WTC11 (cell line): ENCODE measurements around the gene COL16A1. TPM values are rescaled to one million over a fixed set of nuclear protein-coding genes. Genes with fewer than 3 reads are reported as not detected.

Experiments used
- ATF1 ChIP-seq: sonication (generic); formaldehyde crosslinking; IDR thresholded peaks from 2 replicates; pipeline ENCODE4 v1.8.1; 2023; ENCODE audit warnings: mild to moderate bottlenecking, moderate library complexity, missing genetic modification reagents
- FOXP1 ChIP-seq: sonication (generic); formaldehyde crosslinking; IDR thresholded peaks from 2 replicates; pipeline ENCODE4 v1.8.0; 2022; ENCODE audit warnings: missing genetic modification reagents, mild to moderate bottlenecking, moderate library complexity, borderline replicate concordance
- GRHL2 ChIP-seq: fragments of 250-450 bp; sonication (Bioruptor Pico); IDR thresholded peaks from 2 replicates; pipeline ENCODE4 v1.8.0; 2022; ENCODE audit warnings: mild to moderate bottlenecking, moderate library complexity; ENCODE audit not compliant: insufficient replicate concordance, severe bottlenecking
- GTF2I ChIP-seq: fragments of 250-450 bp; sonication (Bioruptor Pico); conservative IDR thresholded peaks from 2 replicates; pipeline ENCODE4 v1.4.0; 2021; ENCODE audit warnings: mild to moderate bottlenecking
- JAZF1 ChIP-seq: fragments of 250-450 bp; sonication (Bioruptor Pico); IDR thresholded peaks from 2 replicates; pipeline ENCODE4 v1.9.0; 2021; ENCODE audit warnings: moderate library complexity, mild to moderate bottlenecking, inconsistent platforms
- PRRX2 ChIP-seq: fragments of 250-450 bp; sonication (Bioruptor Pico); IDR thresholded peaks from 2 replicates; pipeline ENCODE4 v1.8.0; 2021; ENCODE audit warnings: mild to moderate bottlenecking
- RORB ChIP-seq: fragments of 250-450 bp; sonication (Bioruptor Pico); IDR thresholded peaks from 2 replicates; pipeline ENCODE4 v1.9.0; 2021; ENCODE audit warnings: mild to moderate bottlenecking
- SMAD3 ChIP-seq: sonication (generic); formaldehyde crosslinking; IDR thresholded peaks from 2 replicates; pipeline ENCODE4 v1.8.0; 2022; ENCODE audit warnings: missing genetic modification reagents, mild to moderate bottlenecking, borderline replicate concordance
- TEAD1 ChIP-seq: sonication (generic); formaldehyde crosslinking; IDR thresholded peaks from 2 replicates; pipeline ENCODE4 v1.8.0; 2022; ENCODE audit warnings: mild to moderate bottlenecking, missing genetic modification reagents
- ZNF121 ChIP-seq: sonication (generic); formaldehyde crosslinking; IDR thresholded peaks from 2 replicates; pipeline ENCODE4 v1.8.0; 2023; ENCODE audit warnings: missing genetic modification reagents
- ZNF416 ChIP-seq: fragments of 250-450 bp; sonication (Bioruptor Pico); IDR thresholded peaks from 2 replicates; pipeline ENCODE4 v1.9.0; 2021; ENCODE audit warnings: mild to moderate bottlenecking, inconsistent platforms
- total RNA-seq: library from RNA; stranded (reverse); gene quantifications from 3 replicates; pipeline ENCODE4 v1.2.3, GENCODE V29; 2021
- TF ChIP-seq, protein P1 (sequence below): fragments of 250-450 bp; sonication (Bioruptor Pico); IDR thresholded peaks from 2 replicates; pipeline ENCODE4 v1.9.0; 2021; ENCODE audit warnings: mild to moderate bottlenecking, borderline replicate concordance
- TF ChIP-seq, protein P2 (sequence below): sonication (generic); formaldehyde crosslinking; IDR thresholded peaks from 2 replicates; pipeline ENCODE4 v1.8.1; 2023; ENCODE audit warnings: mild to moderate bottlenecking, moderate library complexity, missing genetic modification reagents
- TF ChIP-seq, protein P3 (sequence below): fragments of 250-450 bp; sonication (Bioruptor Pico); IDR thresholded peaks from 2 replicates; pipeline ENCODE4 v2.1.2; 2022; ENCODE audit warnings: mild to moderate bottlenecking, moderate library complexity
- TF ChIP-seq, protein P4 (sequence below): sonication (generic); formaldehyde crosslinking; IDR thresholded peaks from 2 replicates; pipeline ENCODE4 v1.8.1; 2022; ENCODE audit warnings: low read depth, mild to moderate bottlenecking, moderate library complexity, missing genetic modification reagents, borderline replicate concordance
- TF ChIP-seq, protein P5 (sequence below): sonication (generic); formaldehyde crosslinking; conservative IDR thresholded peaks from 2 replicates; pipeline ENCODE4 v1.8.1; 2023; ENCODE audit warnings: mild to moderate bottlenecking, low read depth, missing genetic modification reagents, moderate library complexity
- TF ChIP-seq, protein P6 (sequence below): sonication (generic); formaldehyde crosslinking; IDR thresholded peaks from 2 replicates; pipeline ENCODE4 v1.8.1; 2023; ENCODE audit warnings: mild to moderate bottlenecking, missing genetic modification reagents
- TF ChIP-seq, protein P7 (sequence below): sonication (generic); formaldehyde crosslinking; IDR thresholded peaks from 2 replicates; pipeline ENCODE4 v1.8.0; 2022; ENCODE audit warnings: mild to moderate bottlenecking, missing genetic modification reagents
- TF ChIP-seq, protein P8 (sequence below): fragments of 250-450 bp; sonication (Bioruptor Pico); IDR thresholded peaks from 2 replicates; pipeline ENCODE4 v1.8.0; 2021; ENCODE audit warnings: mild to moderate bottlenecking

COL16A1 gene
- total RNA-seq, 1 experiment from 2014 or later = 8.8 TPM

DNA sequence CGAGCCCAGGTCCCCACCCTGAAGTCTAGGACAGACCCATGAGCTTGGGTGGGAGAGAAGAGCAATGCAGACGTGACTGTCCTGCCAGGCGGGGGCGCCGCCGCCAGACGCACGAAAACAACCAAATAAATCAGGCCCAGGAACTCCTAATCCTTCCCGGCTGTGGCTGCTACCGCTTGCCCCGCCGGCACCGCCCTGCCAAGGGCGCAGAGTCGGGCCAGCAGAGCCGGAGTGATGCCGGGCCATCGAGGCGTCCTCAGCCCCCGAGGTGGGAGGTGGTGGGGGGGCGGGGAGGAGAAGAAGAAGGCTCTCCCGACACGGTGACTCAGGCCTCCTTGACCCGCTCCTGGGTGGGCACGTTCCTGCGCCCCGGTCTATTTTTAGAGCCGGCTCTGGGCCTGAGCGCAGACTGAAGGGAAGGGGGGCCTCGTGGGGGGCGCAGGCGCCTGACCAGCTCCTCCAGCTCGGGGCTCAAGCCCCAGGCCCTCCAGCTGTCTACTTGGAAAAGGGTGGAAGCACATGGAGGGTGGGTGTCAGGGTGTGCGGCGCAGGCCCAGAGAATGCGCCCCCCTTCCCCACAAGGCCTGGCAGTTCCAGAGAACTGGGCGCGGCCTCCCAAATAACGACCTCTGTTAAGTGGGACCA, 10.7 kb upstream of the COL16A1 start (continued):
- TF ChIP-seq, protein P1, sequence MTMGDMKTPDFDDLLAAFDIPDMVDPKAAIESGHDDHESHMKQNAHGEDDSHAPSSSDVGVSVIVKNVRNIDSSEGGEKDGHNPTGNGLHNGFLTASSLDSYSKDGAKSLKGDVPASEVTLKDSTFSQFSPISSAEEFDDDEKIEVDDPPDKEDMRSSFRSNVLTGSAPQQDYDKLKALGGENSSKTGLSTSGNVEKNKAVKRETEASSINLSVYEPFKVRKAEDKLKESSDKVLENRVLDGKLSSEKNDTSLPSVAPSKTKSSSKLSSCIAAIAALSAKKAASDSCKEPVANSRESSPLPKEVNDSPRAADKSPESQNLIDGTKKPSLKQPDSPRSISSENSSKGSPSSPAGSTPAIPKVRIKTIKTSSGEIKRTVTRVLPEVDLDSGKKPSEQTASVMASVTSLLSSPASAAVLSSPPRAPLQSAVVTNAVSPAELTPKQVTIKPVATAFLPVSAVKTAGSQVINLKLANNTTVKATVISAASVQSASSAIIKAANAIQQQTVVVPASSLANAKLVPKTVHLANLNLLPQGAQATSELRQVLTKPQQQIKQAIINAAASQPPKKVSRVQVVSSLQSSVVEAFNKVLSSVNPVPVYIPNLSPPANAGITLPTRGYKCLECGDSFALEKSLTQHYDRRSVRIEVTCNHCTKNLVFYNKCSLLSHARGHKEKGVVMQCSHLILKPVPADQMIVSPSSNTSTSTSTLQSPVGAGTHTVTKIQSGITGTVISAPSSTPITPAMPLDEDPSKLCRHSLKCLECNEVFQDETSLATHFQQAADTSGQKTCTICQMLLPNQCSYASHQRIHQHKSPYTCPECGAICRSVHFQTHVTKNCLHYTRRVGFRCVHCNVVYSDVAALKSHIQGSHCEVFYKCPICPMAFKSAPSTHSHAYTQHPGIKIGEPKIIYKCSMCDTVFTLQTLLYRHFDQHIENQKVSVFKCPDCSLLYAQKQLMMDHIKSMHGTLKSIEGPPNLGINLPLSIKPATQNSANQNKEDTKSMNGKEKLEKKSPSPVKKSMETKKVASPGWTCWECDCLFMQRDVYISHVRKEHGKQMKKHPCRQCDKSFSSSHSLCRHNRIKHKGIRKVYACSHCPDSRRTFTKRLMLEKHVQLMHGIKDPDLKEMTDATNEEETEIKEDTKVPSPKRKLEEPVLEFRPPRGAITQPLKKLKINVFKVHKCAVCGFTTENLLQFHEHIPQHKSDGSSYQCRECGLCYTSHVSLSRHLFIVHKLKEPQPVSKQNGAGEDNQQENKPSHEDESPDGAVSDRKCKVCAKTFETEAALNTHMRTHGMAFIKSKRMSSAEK = no peak
- TF ChIP-seq, protein P2, sequence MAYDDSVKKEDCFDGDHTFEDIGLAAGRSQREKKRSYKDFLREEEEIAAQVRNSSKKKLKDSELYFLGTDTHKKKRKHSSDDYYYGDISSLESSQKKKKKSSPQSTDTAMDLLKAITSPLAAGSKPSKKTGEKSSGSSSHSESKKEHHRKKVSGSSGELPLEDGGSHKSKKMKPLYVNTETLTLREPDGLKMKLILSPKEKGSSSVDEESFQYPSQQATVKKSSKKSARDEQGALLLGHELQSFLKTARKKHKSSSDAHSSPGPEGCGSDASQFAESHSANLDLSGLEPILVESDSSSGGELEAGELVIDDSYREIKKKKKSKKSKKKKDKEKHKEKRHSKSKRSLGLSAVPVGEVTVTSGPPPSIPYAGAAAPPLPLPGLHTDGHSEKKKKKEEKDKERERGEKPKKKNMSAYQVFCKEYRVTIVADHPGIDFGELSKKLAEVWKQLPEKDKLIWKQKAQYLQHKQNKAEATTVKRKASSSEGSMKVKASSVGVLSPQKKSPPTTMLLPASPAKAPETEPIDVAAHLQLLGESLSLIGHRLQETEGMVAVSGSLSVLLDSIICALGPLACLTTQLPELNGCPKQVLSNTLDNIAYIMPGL (CRISPR knock-in tag) = peak; percentile 64
- TF ChIP-seq, protein P3, sequence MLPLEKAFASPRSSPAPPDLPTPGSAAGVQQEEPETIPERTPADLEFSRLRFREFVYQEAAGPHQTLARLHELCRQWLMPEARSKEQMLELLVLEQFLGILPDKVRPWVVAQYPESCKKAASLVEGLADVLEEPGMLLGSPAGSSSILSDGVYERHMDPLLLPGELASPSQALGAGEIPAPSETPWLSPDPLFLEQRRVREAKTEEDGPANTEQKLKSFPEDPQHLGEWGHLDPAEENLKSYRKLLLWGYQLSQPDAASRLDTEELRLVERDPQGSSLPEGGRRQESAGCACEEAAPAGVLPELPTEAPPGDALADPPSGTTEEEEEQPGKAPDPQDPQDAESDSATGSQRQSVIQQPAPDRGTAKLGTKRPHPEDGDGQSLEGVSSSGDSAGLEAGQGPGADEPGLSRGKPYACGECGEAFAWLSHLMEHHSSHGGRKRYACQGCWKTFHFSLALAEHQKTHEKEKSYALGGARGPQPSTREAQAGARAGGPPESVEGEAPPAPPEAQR (CRISPR knock-in tag) = no peak
- TF ChIP-seq SMAD3 (CRISPR knock-in tag) = no peak
- 0 out of 2 replicates have a peak, but pooled peaks have one; percentile 7 for TF ChIP-seq ZNF121
- no peak for TF ChIP-seq JAZF1
- no peak for TF ChIP-seq ATF1 (CRISPR knock-in tag)
- TF ChIP-seq TEAD1 = 0 out of 2 replicates have a peak, but pooled peaks have one; percentile 37
- no peak for TF ChIP-seq GRHL2 (CRISPR knock-in tag)
- no peak for TF ChIP-seq ZNF416
- TF ChIP-seq, protein P4, sequence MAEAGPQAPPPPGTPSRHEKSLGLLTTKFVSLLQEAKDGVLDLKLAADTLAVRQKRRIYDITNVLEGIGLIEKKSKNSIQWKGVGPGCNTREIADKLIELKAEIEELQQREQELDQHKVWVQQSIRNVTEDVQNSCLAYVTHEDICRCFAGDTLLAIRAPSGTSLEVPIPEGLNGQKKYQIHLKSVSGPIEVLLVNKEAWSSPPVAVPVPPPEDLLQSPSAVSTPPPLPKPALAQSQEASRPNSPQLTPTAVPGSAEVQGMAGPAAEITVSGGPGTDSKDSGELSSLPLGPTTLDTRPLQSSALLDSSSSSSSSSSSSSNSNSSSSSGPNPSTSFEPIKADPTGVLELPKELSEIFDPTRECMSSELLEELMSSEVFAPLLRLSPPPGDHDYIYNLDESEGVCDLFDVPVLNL (CRISPR knock-in tag) = no peak
- TF ChIP-seq, protein P5, sequence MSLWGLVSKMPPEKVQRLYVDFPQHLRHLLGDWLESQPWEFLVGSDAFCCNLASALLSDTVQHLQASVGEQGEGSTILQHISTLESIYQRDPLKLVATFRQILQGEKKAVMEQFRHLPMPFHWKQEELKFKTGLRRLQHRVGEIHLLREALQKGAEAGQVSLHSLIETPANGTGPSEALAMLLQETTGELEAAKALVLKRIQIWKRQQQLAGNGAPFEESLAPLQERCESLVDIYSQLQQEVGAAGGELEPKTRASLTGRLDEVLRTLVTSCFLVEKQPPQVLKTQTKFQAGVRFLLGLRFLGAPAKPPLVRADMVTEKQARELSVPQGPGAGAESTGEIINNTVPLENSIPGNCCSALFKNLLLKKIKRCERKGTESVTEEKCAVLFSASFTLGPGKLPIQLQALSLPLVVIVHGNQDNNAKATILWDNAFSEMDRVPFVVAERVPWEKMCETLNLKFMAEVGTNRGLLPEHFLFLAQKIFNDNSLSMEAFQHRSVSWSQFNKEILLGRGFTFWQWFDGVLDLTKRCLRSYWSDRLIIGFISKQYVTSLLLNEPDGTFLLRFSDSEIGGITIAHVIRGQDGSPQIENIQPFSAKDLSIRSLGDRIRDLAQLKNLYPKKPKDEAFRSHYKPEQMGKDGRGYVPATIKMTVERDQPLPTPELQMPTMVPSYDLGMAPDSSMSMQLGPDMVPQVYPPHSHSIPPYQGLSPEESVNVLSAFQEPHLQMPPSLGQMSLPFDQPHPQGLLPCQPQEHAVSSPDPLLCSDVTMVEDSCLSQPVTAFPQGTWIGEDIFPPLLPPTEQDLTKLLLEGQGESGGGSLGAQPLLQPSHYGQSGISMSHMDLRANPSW = no peak
- TF ChIP-seq, protein P6, sequence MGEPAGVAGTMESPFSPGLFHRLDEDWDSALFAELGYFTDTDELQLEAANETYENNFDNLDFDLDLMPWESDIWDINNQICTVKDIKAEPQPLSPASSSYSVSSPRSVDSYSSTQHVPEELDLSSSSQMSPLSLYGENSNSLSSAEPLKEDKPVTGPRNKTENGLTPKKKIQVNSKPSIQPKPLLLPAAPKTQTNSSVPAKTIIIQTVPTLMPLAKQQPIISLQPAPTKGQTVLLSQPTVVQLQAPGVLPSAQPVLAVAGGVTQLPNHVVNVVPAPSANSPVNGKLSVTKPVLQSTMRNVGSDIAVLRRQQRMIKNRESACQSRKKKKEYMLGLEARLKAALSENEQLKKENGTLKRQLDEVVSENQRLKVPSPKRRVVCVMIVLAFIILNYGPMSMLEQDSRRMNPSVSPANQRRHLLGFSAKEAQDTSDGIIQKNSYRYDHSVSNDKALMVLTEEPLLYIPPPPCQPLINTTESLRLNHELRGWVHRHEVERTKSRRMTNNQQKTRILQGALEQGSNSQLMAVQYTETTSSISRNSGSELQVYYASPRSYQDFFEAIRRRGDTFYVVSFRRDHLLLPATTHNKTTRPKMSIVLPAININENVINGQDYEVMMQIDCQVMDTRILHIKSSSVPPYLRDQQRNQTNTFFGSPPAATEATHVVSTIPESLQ (CRISPR knock-in tag) = no peak
- TF ChIP-seq PRRX2 = no peak
- TF ChIP-seq, protein P7, sequence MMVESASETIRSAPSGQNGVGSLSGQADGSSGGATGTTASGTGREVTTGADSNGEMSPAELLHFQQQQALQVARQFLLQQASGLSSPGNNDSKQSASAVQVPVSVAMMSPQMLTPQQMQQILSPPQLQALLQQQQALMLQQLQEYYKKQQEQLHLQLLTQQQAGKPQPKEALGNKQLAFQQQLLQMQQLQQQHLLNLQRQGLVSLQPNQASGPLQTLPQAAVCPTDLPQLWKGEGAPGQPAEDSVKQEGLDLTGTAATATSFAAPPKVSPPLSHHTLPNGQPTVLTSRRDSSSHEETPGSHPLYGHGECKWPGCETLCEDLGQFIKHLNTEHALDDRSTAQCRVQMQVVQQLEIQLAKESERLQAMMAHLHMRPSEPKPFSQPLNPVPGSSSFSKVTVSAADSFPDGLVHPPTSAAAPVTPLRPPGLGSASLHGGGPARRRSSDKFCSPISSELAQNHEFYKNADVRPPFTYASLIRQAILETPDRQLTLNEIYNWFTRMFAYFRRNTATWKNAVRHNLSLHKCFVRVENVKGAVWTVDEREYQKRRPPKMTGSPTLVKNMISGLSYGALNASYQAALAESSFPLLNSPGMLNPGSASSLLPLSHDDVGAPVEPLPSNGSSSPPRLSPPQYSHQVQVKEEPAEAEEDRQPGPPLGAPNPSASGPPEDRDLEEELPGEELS = no peak
- TF ChIP-seq, protein P8, sequence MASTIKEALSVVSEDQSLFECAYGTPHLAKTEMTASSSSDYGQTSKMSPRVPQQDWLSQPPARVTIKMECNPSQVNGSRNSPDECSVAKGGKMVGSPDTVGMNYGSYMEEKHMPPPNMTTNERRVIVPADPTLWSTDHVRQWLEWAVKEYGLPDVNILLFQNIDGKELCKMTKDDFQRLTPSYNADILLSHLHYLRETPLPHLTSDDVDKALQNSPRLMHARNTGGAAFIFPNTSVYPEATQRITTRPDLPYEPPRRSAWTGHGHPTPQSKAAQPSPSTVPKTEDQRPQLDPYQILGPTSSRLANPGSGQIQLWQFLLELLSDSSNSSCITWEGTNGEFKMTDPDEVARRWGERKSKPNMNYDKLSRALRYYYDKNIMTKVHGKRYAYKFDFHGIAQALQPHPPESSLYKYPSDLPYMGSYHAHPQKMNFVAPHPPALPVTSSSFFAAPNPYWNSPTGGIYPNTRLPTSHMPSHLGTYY (CRISPR knock-in tag) = no peak
- TF ChIP-seq GTF2I (CRISPR knock-in tag) = 0 out of 2 replicates have a peak, but pooled peaks have one; percentile 20
- TF ChIP-seq FOXP1 (CRISPR knock-in tag) = peak; percentile 73; the same call in 1 of the 2 replicates
- TF ChIP-seq RORB = no peak
